ENCODE results near the gene PIMREG.

The PIMREG gene

GRCh38 chr17:6461246-6461645 lies 17.0 kb downstream of the PIMREG start:
- DNase-seq = no peak

DNA sequence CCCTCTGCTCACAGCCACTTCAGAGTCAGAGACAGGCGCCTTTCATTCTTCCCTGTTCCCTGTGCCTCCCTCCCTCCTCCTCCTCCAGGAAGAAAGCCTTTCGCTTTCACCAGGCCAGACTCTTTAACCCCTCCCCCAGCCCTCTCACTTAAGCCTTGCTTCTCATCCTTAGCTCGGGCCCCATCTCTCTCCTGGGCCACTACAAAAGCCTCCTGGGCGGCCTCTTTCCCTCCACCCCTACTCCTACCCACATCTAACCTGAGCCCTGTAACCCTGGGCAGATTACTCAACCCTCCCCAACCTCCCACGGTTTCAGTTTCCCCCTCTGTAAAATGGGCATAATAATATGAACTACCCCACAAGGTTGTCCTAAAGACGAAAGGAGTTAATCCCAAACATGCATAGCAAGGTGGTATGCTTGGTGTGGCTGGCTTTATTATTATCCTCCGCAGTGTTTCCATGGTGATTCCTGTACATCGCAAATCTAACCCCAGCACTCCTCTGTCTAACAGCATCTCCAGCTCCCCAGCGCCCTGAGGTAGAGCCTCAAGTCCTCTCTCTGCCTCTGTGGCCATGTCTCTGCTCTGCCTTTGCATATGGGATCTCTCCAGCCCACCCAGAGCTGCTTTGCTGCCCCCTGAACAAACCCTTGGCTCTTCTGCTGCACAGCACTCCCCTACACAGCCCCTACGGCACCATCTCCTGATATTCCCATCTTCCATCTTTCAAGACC lies 17.7 kb downstream of the PIMREG start:
- DNase-seq = no peak

DNA sequence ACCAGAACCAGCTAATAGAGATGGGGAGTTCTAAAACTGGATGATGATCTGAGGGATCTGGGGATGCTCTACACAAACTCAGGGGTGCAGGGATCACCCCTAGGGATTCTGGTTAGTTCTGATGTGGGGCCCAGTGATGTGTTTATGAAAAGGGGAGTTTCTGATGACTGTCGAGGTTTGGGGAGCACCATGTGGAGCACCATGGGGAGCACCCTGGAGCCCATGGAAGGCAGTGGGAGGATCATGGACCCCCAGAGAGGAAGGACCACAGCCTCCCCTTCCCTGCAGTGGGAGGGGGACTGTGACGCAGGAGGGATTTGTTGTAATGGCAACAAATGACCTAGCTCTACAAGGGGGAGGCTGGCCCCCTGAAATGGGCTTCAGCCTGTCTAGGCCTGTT lies 18.4 kb downstream of the PIMREG start:
- no peak for DNase-seq

- DNase-seq = no peak
Observed at GRCh38 chr17:6463616-6464445, 19.6 kb downstream of the PIMREG start.

DNA sequence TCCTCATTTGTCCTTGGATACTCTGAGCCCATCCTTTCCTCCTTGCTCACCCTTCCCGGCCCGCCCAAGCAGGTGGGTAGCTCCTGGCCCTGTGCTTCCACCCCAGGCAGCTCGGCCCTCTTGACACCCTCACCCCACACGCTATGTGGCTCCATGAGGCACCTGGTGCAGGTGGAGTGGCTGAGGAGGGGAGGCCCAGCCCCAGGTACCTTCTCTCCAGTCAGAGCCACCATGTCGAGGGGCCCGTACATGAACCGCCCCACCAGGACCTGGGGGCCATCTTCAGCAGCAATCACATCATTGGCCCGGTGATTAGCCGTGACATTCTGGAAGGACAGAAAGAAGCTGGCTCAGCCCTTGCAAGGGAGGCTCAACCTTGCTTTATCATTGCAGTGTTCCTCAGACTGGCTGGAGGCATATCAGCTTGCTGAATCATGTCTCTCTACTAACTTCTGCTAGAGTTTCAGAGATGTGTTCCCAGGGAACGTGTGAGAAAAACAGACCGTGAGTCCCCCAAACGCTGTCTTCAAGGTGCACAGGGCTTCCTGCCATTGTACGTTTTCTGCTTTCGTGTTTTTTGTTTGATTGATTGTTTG lies 20.3 kb downstream of the PIMREG start:
- DNase-seq = no peak

DNA sequence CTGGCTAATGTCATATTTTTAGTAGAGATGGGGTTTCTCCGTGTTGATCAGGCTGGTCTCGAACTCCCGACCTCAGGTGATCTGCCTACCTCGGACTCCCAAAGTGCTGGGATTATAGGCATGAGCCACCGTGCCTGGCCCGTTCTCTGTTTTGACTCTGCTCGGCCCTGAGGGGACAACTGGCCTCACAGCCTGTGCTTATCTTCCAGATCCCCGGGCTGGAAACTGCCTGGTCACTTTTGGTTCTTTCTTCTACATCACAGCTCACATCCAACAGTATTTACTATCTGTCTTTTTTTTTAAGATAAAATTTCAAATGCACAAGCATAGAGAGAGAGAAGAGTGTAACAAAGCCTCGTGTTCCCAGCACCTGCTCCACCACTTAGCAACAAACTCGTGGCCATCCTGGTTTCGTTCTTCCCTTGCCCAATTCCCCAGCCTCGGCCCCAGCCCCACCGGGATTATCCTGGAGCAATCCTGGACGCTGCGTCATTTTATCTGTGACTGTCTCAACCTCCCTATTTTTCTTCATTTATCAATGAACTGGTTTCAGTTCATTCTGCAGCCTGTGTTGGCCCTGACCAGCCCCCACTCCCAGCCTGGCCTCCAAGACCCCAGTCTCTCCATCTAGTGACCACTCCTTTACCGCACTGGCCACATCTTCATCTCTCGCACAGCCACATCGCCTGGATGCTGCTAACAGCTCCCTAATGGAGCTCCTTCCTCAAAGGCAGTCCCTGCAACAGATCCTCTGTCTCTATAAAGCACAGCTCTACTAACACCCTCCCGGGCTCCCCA lies 21.1 kb downstream of the PIMREG start:
- no peak for DNase-seq

DNA sequence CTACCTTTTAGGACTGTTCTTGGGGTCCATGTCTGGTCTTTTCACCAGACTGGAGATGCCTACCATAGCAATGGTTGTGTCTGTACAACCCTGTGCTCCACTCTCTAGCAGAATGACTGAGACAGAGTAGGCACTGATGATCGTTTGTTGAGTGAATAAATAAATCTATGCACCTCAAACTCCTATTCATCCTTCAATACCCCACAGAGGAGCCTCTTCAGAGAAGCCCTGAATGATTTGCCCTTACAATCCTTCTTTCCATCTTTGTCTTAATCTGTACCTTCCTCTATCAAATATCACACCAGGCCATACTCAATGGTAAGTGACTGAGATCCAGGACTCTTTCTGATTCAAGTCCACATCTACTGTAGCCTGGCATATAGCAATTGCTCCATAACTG lies 23.3 kb downstream of the PIMREG start:
- no peak for DNase-seq

DNA sequence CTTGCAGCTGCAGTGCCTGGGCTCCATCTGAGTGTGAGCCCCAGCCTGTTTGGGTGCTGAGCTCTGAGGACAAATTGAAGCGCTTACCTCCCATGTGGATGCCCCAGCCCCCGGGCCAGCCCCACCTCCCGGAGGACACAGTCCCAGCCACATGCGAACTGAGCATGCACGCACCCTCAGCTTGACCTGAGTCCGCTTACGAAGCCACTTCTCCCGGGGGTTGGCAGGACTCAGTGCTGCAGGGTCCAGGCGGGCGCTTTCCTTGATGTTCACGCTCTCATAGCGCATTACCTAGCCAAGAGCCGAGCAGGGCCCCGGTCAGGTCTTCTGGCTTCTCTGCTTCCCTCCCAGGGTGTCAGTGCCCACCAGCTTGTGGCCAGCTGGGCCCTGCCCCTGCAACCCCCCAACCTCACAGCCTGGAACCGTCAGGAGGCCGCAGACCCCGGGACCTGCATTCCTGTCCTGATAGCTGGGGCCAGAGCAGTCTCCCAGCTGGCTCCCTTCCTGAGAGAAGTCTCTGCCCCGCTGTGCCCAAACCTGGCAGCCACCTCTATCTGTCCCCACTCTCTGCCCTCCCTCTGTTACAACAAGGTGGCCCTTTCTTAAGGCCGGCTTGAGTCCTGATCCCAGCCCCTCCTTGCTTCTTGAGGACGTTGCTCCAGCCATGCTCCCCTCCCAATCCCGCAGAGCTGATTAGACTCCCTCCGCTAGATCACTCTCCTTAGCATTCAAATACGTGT lies 24.0 kb downstream of the PIMREG start:
- DNase-seq = no peak

DNA sequence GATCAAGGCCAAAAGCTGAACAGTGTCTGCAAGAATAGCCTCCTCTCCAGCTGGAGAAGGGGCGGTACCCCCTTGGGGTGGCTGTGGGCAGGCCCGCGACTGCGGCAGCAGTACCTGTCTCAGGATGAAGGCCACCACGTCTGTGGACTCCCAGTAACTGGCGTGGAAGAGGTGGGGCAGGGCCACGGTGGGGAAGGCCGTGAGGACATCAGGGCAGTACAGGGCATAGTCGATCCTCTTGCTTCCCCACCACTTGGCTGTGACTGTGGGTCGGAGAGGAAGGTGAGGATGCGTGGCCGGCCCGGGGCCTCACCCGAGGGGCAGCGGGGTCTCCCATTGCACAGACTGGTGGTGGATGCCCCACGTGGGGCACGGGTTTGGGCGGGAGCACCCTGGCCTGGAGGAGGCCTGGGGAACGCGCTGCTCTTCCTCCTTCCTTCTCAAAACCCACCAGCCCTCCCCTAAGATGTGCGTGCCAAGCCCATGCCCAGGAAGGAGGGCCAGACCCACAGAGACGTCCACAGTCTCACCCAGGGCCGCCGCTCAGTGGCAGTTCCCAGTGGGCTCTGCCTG lies 26.0 kb downstream of the PIMREG start:
- no peak for DNase-seq

DNA sequence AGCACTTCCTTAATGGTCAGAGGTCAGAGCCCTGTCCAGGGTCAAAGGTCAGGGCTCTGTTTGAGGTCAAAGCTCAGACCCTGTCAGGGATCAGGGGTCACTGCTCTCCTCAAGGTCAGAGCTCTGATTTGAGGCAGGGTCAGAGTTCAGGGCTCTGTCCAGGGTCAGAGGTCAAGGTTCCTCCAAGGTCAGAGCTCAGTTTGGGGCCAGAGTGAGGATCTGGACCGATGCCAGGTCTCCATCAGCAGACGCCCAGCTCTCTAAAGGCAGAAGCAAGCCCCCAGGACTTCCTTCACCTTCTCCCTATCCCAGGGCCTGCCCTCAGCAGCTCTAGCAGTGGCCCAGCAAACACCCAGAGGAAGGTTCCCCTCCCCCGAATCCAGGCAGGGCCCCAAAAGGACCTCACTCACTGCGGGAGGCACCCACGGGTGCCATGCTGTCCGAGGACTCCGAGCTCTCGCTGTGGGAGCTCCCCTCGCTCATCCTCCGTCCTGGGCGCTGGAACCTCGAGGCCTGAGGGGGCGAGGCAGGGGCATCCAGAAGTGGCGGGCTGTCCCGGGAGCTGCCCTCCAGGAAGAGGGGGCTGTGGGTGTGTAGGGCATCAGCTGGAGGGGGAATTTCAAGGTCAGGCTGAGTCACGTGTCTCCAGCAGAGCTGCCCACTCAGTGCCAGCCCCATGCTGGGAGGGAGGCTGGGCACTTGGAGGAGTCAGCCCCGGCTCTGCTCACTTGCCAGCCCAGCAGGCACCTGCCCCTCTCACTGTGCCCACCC lies 26.7 kb downstream of the PIMREG start:
- peak in 1 of 58 donors; percentile 16 for DNase-seq

GRCh38 chr17:6471531-6472465 lies 27.5 kb downstream of the PIMREG start:
- DNase-seq = no peak

GRCh38 chr17:6472517-6472916 lies 28.3 kb downstream of the PIMREG start:
- no peak for DNase-seq

DNA sequence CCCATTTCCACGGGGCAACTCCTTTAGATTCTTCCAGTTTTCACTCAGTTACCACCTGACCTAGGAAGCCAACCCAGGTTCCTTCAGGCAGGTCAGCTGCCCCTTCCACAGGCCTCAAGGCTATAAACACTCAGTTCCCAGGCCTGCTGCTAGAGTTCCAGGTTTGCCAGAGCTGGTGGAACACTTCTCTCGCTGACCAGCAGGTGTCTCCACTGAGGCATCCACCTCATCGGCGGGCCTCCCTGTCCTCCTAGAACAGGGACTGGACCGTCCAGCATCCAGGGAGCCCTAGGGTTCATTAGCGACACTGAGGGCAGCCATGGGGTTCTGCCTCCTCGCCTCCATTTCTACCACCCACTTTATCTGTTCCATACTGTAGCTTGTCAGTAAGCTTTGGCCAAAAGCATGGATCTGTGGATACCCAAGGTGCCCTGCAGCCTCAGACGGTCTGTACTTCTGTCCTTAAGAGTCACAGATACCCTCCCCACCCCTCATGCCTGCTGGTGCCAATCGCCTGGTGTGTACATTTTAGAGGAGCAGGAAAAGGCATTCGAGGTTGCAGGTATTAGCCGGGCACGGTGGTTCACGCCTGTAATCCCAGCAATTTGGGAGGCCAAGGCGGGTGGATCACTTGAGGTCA lies 29.0 kb downstream of the PIMREG start:
- peak in 56 of 58 donors; percentile 5 to 87 (median 54) for DNase-seq

GRCh38 chr17:6474376-6474775 lies 30.1 kb downstream of the PIMREG start:
- DNase-seq = no peak

GRCh38 chr17:6474906-6475305 lies 30.7 kb downstream of the PIMREG start:
- peak in 10 of 58 donors; percentile 4 to 37 (median 18) for DNase-seq

- peak in 5 of 58 donors; percentile 5 to 59 (median 20) for DNase-seq
Observed at GRCh38 chr17:6475411-6475810, 31.2 kb downstream of the PIMREG start.

GRCh38 chr17:6476076-6476809 lies 32.0 kb downstream of the PIMREG start:
- DNase-seq = no peak
